ENCODE data around the gene ADCYAP1R1. TPM values are rescaled to one million over a fixed set of nuclear protein-coding genes. Genes with fewer than 3 reads are reported as not detected.

The ADCYAP1R1 gene
- total and polyA plus RNA-seq, 2 of the 8 experiments (the other 6 are each of a cell fraction or from before 2014, with no cell fraction given) = 14.4 to 14.6 TPM

GRCh38 chr7:31120800-31121513, 68.8 kb downstream of the ADCYAP1R1 start (continued):
- TF ChIP-seq, protein P1, sequence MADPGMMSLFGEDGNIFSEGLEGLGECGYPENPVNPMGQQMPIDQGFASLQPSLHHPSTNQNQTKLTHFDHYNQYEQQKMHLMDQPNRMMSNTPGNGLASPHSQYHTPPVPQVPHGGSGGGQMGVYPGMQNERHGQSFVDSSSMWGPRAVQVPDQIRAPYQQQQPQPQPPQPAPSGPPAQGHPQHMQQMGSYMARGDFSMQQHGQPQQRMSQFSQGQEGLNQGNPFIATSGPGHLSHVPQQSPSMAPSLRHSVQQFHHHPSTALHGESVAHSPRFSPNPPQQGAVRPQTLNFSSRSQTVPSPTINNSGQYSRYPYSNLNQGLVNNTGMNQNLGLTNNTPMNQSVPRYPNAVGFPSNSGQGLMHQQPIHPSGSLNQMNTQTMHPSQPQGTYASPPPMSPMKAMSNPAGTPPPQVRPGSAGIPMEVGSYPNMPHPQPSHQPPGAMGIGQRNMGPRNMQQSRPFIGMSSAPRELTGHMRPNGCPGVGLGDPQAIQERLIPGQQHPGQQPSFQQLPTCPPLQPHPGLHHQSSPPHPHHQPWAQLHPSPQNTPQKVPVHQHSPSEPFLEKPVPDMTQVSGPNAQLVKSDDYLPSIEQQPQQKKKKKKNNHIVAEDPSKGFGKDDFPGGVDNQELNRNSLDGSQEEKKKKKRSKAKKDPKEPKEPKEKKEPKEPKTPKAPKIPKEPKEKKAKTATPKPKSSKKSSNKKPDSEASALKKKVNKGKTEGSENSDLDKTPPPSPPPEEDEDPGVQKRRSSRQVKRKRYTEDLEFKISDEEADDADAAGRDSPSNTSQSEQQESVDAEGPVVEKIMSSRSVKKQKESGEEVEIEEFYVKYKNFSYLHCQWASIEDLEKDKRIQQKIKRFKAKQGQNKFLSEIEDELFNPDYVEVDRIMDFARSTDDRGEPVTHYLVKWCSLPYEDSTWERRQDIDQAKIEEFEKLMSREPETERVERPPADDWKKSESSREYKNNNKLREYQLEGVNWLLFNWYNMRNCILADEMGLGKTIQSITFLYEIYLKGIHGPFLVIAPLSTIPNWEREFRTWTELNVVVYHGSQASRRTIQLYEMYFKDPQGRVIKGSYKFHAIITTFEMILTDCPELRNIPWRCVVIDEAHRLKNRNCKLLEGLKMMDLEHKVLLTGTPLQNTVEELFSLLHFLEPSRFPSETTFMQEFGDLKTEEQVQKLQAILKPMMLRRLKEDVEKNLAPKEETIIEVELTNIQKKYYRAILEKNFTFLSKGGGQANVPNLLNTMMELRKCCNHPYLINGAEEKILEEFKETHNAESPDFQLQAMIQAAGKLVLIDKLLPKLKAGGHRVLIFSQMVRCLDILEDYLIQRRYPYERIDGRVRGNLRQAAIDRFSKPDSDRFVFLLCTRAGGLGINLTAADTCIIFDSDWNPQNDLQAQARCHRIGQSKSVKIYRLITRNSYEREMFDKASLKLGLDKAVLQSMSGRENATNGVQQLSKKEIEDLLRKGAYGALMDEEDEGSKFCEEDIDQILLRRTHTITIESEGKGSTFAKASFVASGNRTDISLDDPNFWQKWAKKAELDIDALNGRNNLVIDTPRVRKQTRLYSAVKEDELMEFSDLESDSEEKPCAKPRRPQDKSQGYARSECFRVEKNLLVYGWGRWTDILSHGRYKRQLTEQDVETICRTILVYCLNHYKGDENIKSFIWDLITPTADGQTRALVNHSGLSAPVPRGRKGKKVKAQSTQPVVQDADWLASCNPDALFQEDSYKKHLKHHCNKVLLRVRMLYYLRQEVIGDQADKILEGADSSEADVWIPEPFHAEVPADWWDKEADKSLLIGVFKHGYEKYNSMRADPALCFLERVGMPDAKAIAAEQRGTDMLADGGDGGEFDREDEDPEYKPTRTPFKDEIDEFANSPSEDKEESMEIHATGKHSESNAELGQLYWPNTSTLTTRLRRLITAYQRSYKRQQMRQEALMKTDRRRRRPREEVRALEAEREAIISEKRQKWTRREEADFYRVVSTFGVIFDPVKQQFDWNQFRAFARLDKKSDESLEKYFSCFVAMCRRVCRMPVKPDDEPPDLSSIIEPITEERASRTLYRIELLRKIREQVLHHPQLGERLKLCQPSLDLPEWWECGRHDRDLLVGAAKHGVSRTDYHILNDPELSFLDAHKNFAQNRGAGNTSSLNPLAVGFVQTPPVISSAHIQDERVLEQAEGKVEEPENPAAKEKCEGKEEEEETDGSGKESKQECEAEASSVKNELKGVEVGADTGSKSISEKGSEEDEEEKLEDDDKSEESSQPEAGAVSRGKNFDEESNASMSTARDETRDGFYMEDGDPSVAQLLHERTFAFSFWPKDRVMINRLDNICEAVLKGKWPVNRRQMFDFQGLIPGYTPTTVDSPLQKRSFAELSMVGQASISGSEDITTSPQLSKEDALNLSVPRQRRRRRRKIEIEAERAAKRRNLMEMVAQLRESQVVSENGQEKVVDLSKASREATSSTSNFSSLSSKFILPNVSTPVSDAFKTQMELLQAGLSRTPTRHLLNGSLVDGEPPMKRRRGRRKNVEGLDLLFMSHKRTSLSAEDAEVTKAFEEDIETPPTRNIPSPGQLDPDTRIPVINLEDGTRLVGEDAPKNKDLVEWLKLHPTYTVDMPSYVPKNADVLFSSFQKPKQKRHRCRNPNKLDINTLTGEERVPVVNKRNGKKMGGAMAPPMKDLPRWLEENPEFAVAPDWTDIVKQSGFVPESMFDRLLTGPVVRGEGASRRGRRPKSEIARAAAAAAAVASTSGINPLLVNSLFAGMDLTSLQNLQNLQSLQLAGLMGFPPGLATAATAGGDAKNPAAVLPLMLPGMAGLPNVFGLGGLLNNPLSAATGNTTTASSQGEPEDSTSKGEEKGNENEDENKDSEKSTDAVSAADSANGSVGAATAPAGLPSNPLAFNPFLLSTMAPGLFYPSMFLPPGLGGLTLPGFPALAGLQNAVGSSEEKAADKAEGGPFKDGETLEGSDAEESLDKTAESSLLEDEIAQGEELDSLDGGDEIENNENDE (IDR thresholded peaks at IDR 0.05; ENCODE audit: insufficient replicate concordance, low read length) = no peak
- TF ChIP-seq USF2 (IDR thresholded peaks at IDR 0.05; ENCODE audit: low read length) (no peak), SIX5 (IDR thresholded peaks at IDR 0.05; ENCODE audit: low read depth, low read length) (no peak), CEBPB (IDR thresholded peaks at IDR 0.05; ENCODE audit: low read depth, low read length) (no peak), HDAC6 (IDR thresholded peaks at IDR 0.05; ENCODE audit: low read depth, low read length) (no peak)
- TF ChIP-seq, protein P2, sequence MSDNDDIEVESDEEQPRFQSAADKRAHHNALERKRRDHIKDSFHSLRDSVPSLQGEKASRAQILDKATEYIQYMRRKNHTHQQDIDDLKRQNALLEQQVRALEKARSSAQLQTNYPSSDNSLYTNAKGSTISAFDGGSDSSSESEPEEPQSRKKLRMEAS (IDR thresholded peaks at IDR 0.05) = no peak
